ENCODE measurements around the gene PPP2R1B.
"Not testable (repeated sequence)": the region's sequence is repeated elsewhere in the genome, so short reads cannot be mapped to it uniquely, and the experiment has no call there.

DNA sequence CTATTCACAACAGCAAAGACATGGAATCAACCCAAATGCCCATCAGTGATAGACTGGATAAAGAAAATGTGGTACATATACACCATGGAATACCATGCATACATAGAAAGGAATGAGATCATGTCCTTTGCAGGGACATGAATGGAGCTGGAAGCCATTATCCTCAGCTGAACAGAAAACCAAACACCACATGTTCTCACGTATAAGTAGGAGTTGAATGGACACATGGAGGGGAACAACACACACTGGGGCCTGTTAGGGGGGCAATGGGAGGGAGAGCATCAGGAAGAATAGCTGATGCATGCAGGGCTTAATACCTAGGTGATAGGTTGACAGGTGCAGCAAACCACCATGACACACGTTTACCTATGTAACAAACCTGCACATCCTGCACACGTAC, 48.5 kb downstream of the PPP2R1B start:
- TF ChIP-seq, protein P1, sequence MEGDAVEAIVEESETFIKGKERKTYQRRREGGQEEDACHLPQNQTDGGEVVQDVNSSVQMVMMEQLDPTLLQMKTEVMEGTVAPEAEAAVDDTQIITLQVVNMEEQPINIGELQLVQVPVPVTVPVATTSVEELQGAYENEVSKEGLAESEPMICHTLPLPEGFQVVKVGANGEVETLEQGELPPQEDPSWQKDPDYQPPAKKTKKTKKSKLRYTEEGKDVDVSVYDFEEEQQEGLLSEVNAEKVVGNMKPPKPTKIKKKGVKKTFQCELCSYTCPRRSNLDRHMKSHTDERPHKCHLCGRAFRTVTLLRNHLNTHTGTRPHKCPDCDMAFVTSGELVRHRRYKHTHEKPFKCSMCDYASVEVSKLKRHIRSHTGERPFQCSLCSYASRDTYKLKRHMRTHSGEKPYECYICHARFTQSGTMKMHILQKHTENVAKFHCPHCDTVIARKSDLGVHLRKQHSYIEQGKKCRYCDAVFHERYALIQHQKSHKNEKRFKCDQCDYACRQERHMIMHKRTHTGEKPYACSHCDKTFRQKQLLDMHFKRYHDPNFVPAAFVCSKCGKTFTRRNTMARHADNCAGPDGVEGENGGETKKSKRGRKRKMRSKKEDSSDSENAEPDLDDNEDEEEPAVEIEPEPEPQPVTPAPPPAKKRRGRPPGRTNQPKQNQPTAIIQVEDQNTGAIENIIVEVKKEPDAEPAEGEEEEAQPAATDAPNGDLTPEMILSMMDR (IDR thresholded peaks at IDR 0.05), result not testable (repeated sequence)
- not testable (repeated sequence) for TF ChIP-seq POLR2AphosphoS5 (IDR thresholded peaks at IDR 0.05)

Measured in stomach (tissue), 4 donors.